ENCODE measurements around the gene COMP.

Gene COMP

DNA sequence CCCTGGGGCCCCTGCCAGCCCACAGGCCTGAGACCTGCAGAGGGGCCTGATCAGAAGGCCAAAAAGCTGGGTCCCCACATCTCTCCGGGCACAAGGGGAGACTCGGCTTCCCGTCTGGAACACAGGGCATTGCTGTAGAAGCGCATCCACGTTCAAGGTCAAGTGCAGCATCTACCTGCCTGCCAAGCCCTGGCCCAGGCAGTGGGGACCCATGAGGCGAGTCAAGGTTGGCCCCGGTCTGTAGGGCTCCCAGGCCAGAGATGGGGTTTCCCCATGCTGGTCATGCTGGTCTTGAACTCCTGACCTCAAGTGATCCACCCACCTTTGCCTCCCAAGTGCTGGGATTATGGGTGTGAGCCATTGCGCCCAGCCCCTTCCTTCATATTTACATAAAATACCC lies 13.5 kb upstream of the COMP start:
- intact Hi-C loops (cut with DNase I) = no loop called here

GRCh38 chr19:18804139-18804601 lies 13.1 kb upstream of the COMP start:
- DNase-seq = peak in 1 of 10 donors; percentile 52
- intact Hi-C loops (cut with DNase I) = no loop called here

More for the DNA sequence above, 13.5 kb upstream of the COMP start:
- peak in 1 of 10 donors; percentile 56 for DNase-seq

DNA sequence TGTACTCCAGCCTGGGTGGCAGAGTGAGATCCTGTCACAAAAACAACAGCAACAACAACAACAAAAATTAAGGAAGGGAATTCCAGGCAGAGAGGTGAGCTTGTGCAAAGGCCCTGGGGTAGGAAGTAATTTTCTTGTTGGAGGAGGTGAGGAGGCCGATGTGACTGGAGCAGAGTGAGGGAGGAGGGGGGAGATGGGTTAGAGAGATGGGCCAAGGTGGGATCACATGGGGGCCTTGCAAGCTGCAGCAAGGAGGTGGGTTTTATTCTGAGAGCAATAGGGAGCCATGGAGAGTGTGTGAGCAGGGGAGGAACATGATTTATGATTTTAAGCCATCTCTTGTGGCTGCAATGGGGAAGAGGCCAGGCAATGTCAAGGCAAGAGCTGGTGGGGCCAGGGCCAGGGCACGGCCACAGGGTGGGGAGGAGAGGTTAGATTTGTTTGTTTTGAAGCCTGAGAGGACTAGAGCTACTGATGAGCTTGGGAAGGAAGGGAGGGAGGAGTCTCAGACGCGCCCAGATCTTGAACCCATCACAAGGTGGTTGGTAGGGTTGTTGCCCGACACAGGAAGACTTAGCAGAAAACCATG lies 12.5 kb upstream of the COMP start:
- intact Hi-C loops (cut with DNase I) = no loop called here

GRCh38 chr19:18802354-18802753 lies 11.2 kb upstream of the COMP start:
- DNase-seq = no peak
- intact Hi-C loops (cut with DNase I) = no loop called here

More for the DNA sequence above, 12.5 kb upstream of the COMP start:
- DNase-seq = no peak

DNA sequence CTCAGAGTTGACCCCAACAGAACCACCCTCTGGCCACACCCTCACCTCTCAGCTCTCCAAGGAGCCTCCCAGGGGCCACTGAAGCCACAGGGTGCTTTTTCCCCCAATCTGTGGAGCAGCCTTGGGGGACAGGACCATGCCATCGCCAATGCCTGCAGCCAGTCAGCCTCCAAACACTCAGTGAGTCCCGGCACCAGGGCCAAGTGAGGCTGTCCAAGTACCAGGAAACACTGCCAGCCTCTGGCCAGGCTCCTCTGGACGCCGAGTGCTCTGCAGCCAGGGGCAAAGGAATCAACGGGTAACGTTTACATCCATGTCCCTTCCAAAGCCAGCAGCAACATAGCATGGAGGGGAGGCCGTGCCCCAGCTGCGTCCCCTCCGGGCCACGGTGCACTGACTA lies 9.5 kb upstream of the COMP start:
- DNase-seq = peak in 1 of 10 donors; percentile 79
- intact Hi-C loops (cut with DNase I) = no loop called here

DNA sequence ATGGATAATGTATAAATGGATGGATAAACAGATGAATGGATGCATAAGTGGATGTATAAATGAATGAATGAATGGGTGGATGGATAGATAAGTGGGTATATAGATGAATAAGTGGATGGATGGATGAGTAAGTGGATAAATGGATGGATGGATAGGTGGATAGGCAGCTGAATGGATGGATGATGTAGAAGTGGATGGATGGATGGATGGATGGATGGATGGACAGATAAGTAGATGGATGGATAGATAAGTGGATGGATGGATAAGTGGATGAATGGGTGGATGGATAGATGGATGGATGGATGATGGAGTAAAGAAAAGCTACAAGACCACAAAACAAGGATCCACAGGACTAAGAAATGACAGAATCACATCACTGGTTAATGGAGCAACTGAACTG lies 9.0 kb upstream of the COMP start:
- intact Hi-C loops (cut with DNase I) = no loop called here
- DNase-seq = no peak

DNA sequence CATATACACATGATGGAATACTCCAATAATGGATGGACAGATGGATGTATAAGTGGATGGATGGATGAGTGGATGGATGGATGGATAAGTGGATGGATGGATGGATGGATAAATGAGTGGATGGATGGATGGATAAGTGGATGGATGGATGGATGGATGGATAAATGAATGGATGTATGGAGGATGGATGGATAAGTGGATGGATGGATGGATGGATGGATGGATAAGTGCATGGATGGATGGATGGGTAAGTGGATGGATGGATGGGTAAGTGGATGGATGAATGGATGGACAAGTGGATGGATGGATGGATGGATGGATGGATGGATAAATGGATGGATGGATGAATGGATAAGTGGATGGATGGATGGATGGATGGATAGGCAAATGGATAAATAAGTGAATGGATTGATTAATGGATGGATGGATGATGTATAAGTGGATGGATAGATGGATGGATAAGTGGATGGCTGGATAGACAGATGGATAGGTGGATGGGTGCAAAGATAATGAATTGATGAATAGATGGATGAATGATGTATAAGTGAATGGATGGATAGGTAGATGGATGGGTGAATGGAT lies 8.4 kb upstream of the COMP start:
- intact Hi-C loops (cut with DNase I) = no loop called here

GRCh38 chr19:18798384-18799352 lies 7.6 kb upstream of the COMP start:
- no peak for DNase-seq
- intact Hi-C loops (cut with DNase I) = no loop called here

More for the DNA sequence above, 8.4 kb upstream of the COMP start:
- DNase-seq = no peak

- DNase-seq = no peak
- intact Hi-C loops (cut with DNase I) = no loop called here
Observed at GRCh38 chr19:18796239-18796638, 5.1 kb upstream of the COMP start.

- intact Hi-C loops (cut with DNase I) = no loop called here
- no peak for DNase-seq
Observed at GRCh38 chr19:18795540-18795939, 4.4 kb upstream of the COMP start.

DNA sequence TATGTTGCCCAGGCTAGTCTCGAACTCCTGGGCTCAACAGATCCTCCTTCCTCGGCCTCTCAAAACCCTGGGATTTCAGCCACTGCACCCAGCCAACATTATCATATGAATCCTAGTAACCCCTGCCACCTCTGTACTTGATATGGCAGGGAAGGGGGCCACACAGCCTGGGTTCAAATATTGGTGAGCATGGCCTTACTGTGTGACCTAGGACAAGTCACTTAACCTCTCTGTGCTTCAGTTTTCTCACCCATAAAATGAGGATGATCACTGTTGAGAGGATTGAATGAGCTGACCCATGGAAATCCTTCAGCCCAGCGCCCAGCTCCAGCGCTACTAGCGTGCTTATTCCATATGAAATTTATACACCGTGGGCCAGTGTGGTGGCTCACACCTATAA lies 3.6 kb upstream of the COMP start:
- intact Hi-C loops (cut with DNase I) = no loop called here
- DNase-seq = no peak

DNA sequence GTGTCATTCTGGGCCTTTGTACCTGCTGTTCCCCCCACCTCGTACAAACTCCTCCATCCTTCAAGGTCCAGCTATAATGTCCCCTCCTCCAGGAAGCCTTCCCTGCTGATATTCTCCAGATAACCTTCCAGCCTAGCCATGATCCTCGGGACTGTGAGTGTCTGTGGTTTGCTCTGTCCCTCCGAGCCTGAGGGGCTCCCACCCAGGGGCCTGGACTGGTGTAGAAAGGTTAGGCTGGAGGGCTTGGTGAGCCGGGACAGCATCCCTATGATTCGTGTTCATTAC lies 2.9 kb upstream of the COMP start:
- DNase-seq = no peak
- intact Hi-C loops (cut with DNase I) = no loop called here

- intact Hi-C loops (cut with DNase I) = no loop called here
- no peak for DNase-seq
Observed at GRCh38 chr19:18793144-18794028, 2.3 kb upstream of the COMP start.

- no peak for DNase-seq
- intact Hi-C loops (cut with DNase I) = no loop called here
Observed at GRCh38 chr19:18792661-18793060, 1.6 kb upstream of the COMP start.

DNA sequence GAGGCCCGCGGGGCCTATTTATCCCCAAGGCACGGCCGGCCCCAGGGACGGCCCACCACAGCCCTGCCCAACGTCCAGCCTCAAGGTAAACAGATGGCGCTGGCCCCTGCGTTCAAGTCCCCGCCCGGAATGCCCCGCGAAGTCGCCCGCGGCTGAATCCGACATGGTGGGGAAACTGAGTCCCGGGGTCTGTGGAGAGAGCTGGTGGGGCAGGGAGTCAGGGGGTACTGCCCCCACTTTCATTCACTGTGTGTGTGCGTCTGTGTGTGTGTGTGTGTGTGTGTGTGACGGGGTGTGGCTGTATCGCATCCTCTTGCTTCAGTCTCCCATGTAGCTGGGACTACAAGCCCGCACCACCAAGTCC lies 192 bp upstream of the COMP start:
- intact Hi-C loops (cut with DNase I) = no loop called here
- DNase-seq = no peak

GRCh38 chr19:18789883-18790565 lies 1.1 kb downstream of the COMP start:
- no peak for DNase-seq
- intact Hi-C loops (cut with DNase I) = no loop called here

- no peak for DNase-seq
- intact Hi-C loops (cut with DNase I) = no loop called here
Observed at GRCh38 chr19:18789422-18789869, 1.7 kb downstream of the COMP start.

GRCh38 chr19:18788529-18789421 lies 2.3 kb downstream of the COMP start:
- intact Hi-C loops (cut with DNase I) = no loop called here
- peak in 1 of 10 donors; percentile 48 for DNase-seq

Data from posterior cingulate gyrus (tissue), 11 donors.